PC-3 (cell line): Measurements from ENCODE around the gene DTNB. TPM values are rescaled to one million over a fixed set of nuclear protein-coding genes. Genes with fewer than 3 reads are reported as not detected.

ENCODE experiments used
- ATAC-seq: fragments of 200-7000 bp; cut with Tn5 transposase; 2 replicates; pipeline ENCODE4 v1.9.1; 2020; ENCODE audit warnings: mild to moderate bottlenecking, moderate library complexity
- BruUV-seq: library from RNA; stranded (reverse); fragments of 400-500 nt; replicated peaks from 2 replicates; lab custom pipeline; 2021; lab: Mats Ljungman, UMichigan
- CTCF ChIA-PET: fragments of 300-600 bp; sonication (Branson Sonifier 250); formaldehyde crosslinking; loops from one replicate; lab custom pipeline; 2022; ENCODE audit warnings: antibody characterized with exemption; lab: Charles Lee
- POLR2A ChIA-PET: fragments of 300-600 bp; sonication (Branson Sonifier 250); formaldehyde crosslinking; loops from one replicate; lab custom pipeline; 2022; ENCODE audit warnings: antibody characterized with exemption; ENCODE audit not compliant: unreplicated experiment; lab: Charles Lee
- DNase-seq: peaks from one replicate; pipeline ENCODE4 v3.0.0-alpha.2; 2015
- H2AFZ ChIP-seq: fragments of 300-600 bp; sonication (generic); 2 replicates; pipeline ENCODE4 v1.6.0; 2016; ENCODE audit warnings: antibody characterized with exemption, low read length
- H3F3A ChIP-seq: fragments of 300-600 bp; sonication (generic); one replicate; pipeline ENCODE4 v1.6.0; 2017; ENCODE audit warnings: antibody characterized with exemption, low read length, control low read depth, mild to moderate bottlenecking; ENCODE audit not compliant: unreplicated experiment
- H3K27ac ChIP-seq: fragments of 300-600 bp; sonication (generic); 2 replicates; pipeline ENCODE4 v1.5.1; 2016; ENCODE audit warnings: mild to moderate bottlenecking, low read length
- H3K27me3 ChIP-seq: fragments of 300-600 bp; sonication (generic); 2 replicates; pipeline ENCODE4 v1.6.1; 2016; ENCODE audit warnings: low read length, mixed read lengths
- H3K36me3 ChIP-seq: fragments of 300-600 bp; sonication (generic); 2 replicates; pipeline ENCODE4 v1.6.1; 2016; ENCODE audit warnings: low read depth, mixed run types, low read length, mixed read lengths
- H3K4me1 ChIP-seq: fragments of 300-600 bp; sonication (generic); 2 replicates; pipeline ENCODE4 v1.5.1; 2016; ENCODE audit warnings: low read length; ENCODE audit not compliant: insufficient read depth
- H3K4me2 ChIP-seq: fragments of 300-600 bp; sonication (generic); 2 replicates; pipeline ENCODE4 v1.6.0; 2016; ENCODE audit warnings: low read length
- H3K4me3 ChIP-seq: fragments of 300-600 bp; sonication (generic); 2 replicates; pipeline ENCODE4 v1.5.1; 2016; ENCODE audit warnings: mild to moderate bottlenecking, low read length, mixed read lengths
- H3K79me2 ChIP-seq: fragments of 300-600 bp; sonication (generic); 2 replicates; pipeline ENCODE4 v1.6.1; 2017; ENCODE audit warnings: low read length, mixed read lengths
- H3K9ac ChIP-seq: fragments of 300-600 bp; sonication (generic); 2 replicates; pipeline ENCODE4 v1.6.0; 2016; ENCODE audit warnings: mild to moderate bottlenecking, low read length
- H3K9me2 ChIP-seq: fragments of 300-600 bp; sonication (generic); replicated peaks from 2 replicates; pipeline ENCODE4 v1.6.1; 2016; ENCODE audit warnings: mixed run types, low read length, mixed read lengths
- H3K9me3 ChIP-seq: fragments of 300-600 bp; sonication (generic); 2 replicates; pipeline ENCODE4 v1.6.1; 2016; ENCODE audit warnings: low read length, mixed read lengths
- H4K20me1 ChIP-seq: fragments of 300-600 bp; sonication (generic); 2 replicates; pipeline ENCODE4 v1.6.1; 2016; ENCODE audit warnings: low read length, mixed read lengths
- CTCF ChIP-seq: fragments of 300-600 bp; sonication (generic); conservative IDR thresholded peaks from 2 replicates; pipeline ENCODE4 v1.5.1; 2017; ENCODE audit warnings: antibody characterized with exemption, low read depth, mild to moderate bottlenecking, low read length
- EZH2 ChIP-seq: fragments of 300-600 bp; sonication (generic); IDR thresholded peaks from one replicate; pipeline ENCODE4 v1.6.1; 2017; ENCODE audit warnings: antibody characterized with exemption, mild to moderate bottlenecking, low read length; ENCODE audit not compliant: unreplicated experiment
- EZH2phosphoT487 ChIP-seq: fragments of 300-600 bp; sonication (generic); IDR thresholded peaks from 2 replicates; pipeline ENCODE4 v1.6.1; 2018; ENCODE audit warnings: mild to moderate bottlenecking, antibody characterized with exemption, low read length, borderline replicate concordance
- intact Hi-C: fragments of 100-400 bp; cut with micrococcal nuclease; formaldehyde crosslinking; loops from 2 replicates; pipeline ENCODE4 v1.9.0; 2023
- total RNA-seq: library from RNA; depleted of rRNA; stranded (reverse); fragments of >200 nt; gene quantifications from 2 replicates; pipeline ENCODE4 v1.2.3, GENCODE V29; 2014

DTNB gene
- total RNA-seq, 1 experiment from 2014 or later: 23.1 TPM

GRCh38 chr2:25446122-25446521 lies 227.3 kb downstream of the DTNB start:
- H3K79me2 ChIP-seq: no peaks in the 10 kb centered on the region
- no TSS peak for BruUV-seq
- H3K9ac ChIP-seq: no peak overlapping the region
- intact Hi-C loops: no loop called here
- H3K4me1 ChIP-seq: no peaks in the 10 kb centered on the region
- no peak for TF ChIP-seq EZH2
- TF ChIP-seq CTCF: no peak
- no peak for TF ChIP-seq EZH2phosphoT487
- DNase-seq: no peak
- no peak overlapping the region for H3K4me3 ChIP-seq
- ChIA-PET CTCF (no interaction called here), POLR2A (interaction anchor here (0.6 kb wide), 1 partner anchor 20 kb away, joined by 8 read pairs; no protein-coding TSS in a partner anchor)
- H3K9me3 ChIP-seq: no peaks in the 10 kb centered on the region
- no peak for ATAC-seq
- no peaks in the 10 kb centered on the region for H3K36me3 ChIP-seq
- H3K9me2 ChIP-seq: no peaks in the 10 kb centered on the region
- H3K4me2 ChIP-seq: no peak overlapping the region
- no peak overlapping the region for H3K27ac ChIP-seq
- H3K27me3 ChIP-seq: no peaks in the 10 kb centered on the region
- H4K20me1 ChIP-seq: no peaks in the 10 kb centered on the region
- H2AFZ ChIP-seq: no peak overlapping the region
- no peaks in the 10 kb centered on the region for H3F3A ChIP-seq

GRCh38 chr2:25445464-25445863 lies 227.9 kb downstream of the DTNB start:
- Histone ChIP-seq H3F3A (no peaks in the 10 kb centered on the region), H3K9me3 (no peaks in the 10 kb centered on the region), H3K36me3 (no peaks in the 10 kb centered on the region), H3K79me2 (no peaks in the 10 kb centered on the region), H3K9me2 (no peaks in the 10 kb centered on the region), H3K27ac (no peak overlapping the region), H3K27me3 (no peaks in the 10 kb centered on the region), H3K4me2 (no peak overlapping the region), H4K20me1 (no peaks in the 10 kb centered on the region), H3K4me3 (no peak overlapping the region), H3K4me1 (no peaks in the 10 kb centered on the region), H3K9ac (no peak overlapping the region), H2AFZ (no peak overlapping the region)
- DNase-seq (no peak), ATAC-seq (no peak)
- TF ChIP-seq EZH2 (no peak), CTCF (no peak), EZH2phosphoT487 (no peak)
- no TSS peak for BruUV-seq
- POLR2A ChIA-PET: no interaction called here
- intact Hi-C loops: no loop called here
- CTCF ChIA-PET: no interaction called here

- H3K4me3 ChIP-seq: no peak overlapping the region
- no TSS peak for BruUV-seq
- no peaks in the 10 kb centered on the region for H4K20me1 ChIP-seq
- H3K9me2 ChIP-seq: no peaks in the 10 kb centered on the region
- ATAC-seq: no peak
- H3K27me3 ChIP-seq: no peaks in the 10 kb centered on the region
- POLR2A ChIA-PET: no interaction called here
- intact Hi-C loops: no loop called here
- no peaks in the 10 kb centered on the region for H3K9me3 ChIP-seq
- no peak overlapping the region for H2AFZ ChIP-seq
- no peak for DNase-seq
- H3K79me2 ChIP-seq: no peaks in the 10 kb centered on the region
- TF ChIP-seq EZH2phosphoT487: no peak
- no peak for TF ChIP-seq EZH2
- TF ChIP-seq CTCF: no peak
- CTCF ChIA-PET: no interaction called here
- no peaks in the 10 kb centered on the region for H3K36me3 ChIP-seq
- H3F3A ChIP-seq: no peaks in the 10 kb centered on the region
- no peak overlapping the region for H3K9ac ChIP-seq
- H3K4me2 ChIP-seq: no peak overlapping the region
- H3K27ac ChIP-seq: no peak overlapping the region
- no peaks in the 10 kb centered on the region for H3K4me1 ChIP-seq
Observed at GRCh38 chr2:25444608-25445270, 228.6 kb downstream of the DTNB start.
